ENCODE measurements around the gene RHBDL2.
"Not testable (repeated sequence)": the region's sequence is repeated elsewhere in the genome, so short reads cannot be mapped to it uniquely, and the experiment has no call there.

Gene RHBDL2

GRCh38 chr1:38917337-38917736 lies 24.3 kb downstream of the RHBDL2 start:
- no peak overlapping the region for H3K4me3 ChIP-seq (replicated peaks; ENCODE audit: low read depth, low read length)
- no peak for DNase-seq (ENCODE audit: low read depth)
- TF ChIP-seq, protein P1, sequence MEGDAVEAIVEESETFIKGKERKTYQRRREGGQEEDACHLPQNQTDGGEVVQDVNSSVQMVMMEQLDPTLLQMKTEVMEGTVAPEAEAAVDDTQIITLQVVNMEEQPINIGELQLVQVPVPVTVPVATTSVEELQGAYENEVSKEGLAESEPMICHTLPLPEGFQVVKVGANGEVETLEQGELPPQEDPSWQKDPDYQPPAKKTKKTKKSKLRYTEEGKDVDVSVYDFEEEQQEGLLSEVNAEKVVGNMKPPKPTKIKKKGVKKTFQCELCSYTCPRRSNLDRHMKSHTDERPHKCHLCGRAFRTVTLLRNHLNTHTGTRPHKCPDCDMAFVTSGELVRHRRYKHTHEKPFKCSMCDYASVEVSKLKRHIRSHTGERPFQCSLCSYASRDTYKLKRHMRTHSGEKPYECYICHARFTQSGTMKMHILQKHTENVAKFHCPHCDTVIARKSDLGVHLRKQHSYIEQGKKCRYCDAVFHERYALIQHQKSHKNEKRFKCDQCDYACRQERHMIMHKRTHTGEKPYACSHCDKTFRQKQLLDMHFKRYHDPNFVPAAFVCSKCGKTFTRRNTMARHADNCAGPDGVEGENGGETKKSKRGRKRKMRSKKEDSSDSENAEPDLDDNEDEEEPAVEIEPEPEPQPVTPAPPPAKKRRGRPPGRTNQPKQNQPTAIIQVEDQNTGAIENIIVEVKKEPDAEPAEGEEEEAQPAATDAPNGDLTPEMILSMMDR (IDR thresholded peaks at IDR 0.05; ENCODE audit: low read length, missing control alignments) = no peak

DNA sequence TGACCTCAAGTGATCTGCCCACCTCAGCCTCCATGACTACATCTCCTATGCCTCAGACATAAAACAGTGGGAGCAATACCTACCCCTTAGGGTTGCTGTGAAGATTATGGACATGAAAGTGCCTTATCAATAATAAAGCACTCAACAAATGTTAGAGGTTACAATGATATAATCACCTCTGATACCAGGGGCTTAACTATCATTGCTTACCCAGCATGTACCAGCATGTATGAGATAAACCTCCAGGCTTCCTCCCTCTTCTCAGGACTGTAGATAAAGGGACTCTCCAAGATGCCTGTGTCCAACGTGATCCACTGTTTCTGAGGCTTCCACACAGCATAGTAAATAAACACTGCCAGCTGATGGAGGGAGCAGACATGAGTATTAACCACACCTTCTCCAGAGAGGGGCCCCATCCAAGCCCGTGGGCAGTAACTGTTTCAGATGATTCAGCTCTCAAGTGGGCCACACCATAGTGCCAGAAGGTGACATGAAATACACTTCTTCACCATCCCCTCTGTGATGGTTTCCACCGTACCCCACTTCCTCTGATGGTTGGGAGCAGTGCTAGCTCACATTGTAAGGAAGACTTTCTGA lies 26.2 kb downstream of the RHBDL2 start:
- no peak for DNase-seq (ENCODE audit: low read depth)
- H3K4me3 ChIP-seq (replicated peaks; ENCODE audit: low read depth, low read length) = no peak overlapping the region
- TF ChIP-seq, protein P1 (IDR thresholded peaks at IDR 0.05; ENCODE audit: low read length, missing control alignments) = no peak

GRCh38 chr1:38914908-38915307 lies 26.7 kb downstream of the RHBDL2 start:
- not testable (repeated sequence) for DNase-seq (ENCODE audit: low read depth); H3K4me3 ChIP-seq (replicated peaks; ENCODE audit: low read depth, low read length)

DNA sequence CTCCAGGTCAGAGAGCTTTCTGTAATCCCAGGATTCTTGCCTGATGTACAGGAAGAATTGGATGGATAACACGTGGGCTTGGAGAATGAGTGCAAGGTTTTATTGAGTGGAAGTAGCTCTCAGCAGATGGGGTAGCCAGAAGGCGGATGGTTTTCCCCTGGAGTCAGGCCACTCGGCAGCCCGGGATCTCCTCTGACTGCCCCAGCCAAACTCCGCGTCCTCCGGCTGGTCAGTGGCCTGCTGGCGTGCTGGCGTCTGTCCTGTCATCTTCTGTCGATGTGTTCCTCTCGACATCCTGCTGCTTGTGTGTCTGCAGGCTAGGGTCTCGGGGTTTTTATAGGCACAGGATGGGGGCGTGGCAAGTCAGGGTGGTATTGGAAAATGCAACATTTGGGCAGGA lies 32.8 kb downstream of the RHBDL2 start:
- H3K4me3 ChIP-seq (replicated peaks; ENCODE audit: low read depth, low read length) = no peak overlapping the region
- TF ChIP-seq, protein P1 (IDR thresholded peaks at IDR 0.05; ENCODE audit: low read length, missing control alignments) = no peak
- no peak for DNase-seq (ENCODE audit: low read depth)

- TF ChIP-seq, protein P1 (IDR thresholded peaks at IDR 0.05; ENCODE audit: low read length, missing control alignments) = no peak
- no peak for DNase-seq (ENCODE audit: low read depth)
- H3K4me3 ChIP-seq (replicated peaks; ENCODE audit: low read depth, low read length) = no peak overlapping the region
Measured at GRCh38 chr1:38905985-38906384, 35.6 kb downstream of the RHBDL2 start.

DNA sequence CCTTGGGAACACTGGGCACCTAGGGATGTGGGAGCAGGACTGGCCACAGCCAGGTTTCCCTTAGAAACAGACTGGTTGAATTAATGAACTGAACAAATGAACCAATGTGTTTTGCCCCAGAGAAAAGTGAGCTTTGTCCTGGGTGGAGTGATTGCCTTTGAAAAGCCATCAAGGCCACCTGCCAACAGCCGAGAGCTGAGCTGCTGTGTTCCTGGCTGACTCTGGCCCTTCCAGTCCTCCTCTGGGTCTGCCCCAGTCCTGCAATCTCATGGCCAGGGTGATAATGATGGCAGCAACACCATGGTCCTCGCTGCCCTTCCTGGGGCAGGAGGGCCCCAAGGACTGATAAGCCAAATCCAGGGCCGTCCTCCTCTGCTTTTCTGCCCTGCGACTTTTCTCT lies 42.1 kb downstream of the RHBDL2 start:
- H3K4me3 ChIP-seq (replicated peaks; ENCODE audit: low read depth, low read length) = no peak overlapping the region
- TF ChIP-seq, protein P1 (IDR thresholded peaks at IDR 0.05; ENCODE audit: low read length, missing control alignments) = no peak
- no peak for DNase-seq (ENCODE audit: low read depth)

DNA sequence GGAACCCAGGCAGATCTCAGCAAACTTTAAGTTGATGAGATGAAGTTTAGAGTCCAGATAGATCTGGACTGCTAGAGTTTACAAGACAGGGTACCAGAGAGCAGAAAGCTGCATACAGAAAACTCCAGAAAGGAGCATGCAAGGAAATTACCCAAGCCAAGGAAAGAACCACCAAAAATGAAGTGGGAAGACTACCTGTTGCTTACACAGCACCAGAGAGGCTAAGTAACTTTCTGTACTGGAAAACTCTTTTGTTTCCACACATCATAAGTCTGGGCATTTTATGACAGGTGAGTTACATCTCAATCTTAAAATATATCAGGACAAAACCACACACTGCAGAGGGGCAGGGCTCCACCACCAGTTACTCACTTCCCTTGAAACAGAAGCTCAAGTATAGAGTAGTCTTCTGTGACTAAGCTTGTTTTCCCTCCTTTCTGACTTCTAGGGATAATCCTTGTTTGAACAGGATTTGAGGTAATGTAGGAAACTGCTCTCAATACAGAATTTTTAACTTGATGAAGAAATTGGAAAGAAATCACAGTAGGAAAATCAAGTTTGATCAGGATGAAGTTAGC lies 42.9 kb downstream of the RHBDL2 start:
- no peak for DNase-seq (ENCODE audit: low read depth)
- TF ChIP-seq, protein P1 (IDR thresholded peaks at IDR 0.05; ENCODE audit: low read length, missing control alignments) = no peak
- no peak overlapping the region for H3K4me3 ChIP-seq (replicated peaks; ENCODE audit: low read depth, low read length)

Measured in fibroblast of pulmonary artery (primary cell).